PC-3 (cell line): ENCODE data around the gene EFCC1.

ENCODE experiments used
- EZH2 ChIP-seq: fragments of 300-600 bp; sonication (generic); IDR thresholded peaks from one replicate; pipeline ENCODE4 v1.6.1; 2017; ENCODE audit warnings: antibody characterized with exemption, mild to moderate bottlenecking, low read length; ENCODE audit not compliant: unreplicated experiment
- EZH2phosphoT487 ChIP-seq: fragments of 300-600 bp; sonication (generic); IDR thresholded peaks from 2 replicates; pipeline ENCODE4 v1.6.1; 2018; ENCODE audit warnings: mild to moderate bottlenecking, antibody characterized with exemption, low read length, borderline replicate concordance
- TF ChIP-seq, protein P1 (sequence below): fragments of 300-600 bp; sonication (generic); conservative IDR thresholded peaks from 2 replicates; pipeline ENCODE4 v1.5.1; 2017; ENCODE audit warnings: antibody characterized with exemption, low read depth, mild to moderate bottlenecking, low read length

DNA sequence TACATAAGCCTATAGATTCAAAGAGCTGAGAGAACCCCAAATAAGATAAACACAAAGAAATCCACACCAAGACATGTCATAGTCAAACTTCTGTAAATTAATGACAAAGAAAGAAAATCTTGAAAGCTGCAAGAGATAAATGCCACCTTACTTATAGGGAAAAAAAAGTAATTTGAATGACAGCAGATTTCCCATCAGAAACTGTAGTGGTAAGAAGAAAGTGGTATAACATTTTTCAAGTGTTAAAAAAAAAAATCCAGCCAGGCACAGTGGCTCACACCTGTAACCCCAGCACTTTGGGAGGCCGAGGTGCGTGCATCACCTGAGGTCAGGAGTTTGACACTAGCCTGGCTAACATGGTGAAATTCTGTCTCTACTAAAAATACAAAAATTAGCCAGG is 44.7 kb upstream of the EFCC1 start:
- TF ChIP-seq, protein P1, sequence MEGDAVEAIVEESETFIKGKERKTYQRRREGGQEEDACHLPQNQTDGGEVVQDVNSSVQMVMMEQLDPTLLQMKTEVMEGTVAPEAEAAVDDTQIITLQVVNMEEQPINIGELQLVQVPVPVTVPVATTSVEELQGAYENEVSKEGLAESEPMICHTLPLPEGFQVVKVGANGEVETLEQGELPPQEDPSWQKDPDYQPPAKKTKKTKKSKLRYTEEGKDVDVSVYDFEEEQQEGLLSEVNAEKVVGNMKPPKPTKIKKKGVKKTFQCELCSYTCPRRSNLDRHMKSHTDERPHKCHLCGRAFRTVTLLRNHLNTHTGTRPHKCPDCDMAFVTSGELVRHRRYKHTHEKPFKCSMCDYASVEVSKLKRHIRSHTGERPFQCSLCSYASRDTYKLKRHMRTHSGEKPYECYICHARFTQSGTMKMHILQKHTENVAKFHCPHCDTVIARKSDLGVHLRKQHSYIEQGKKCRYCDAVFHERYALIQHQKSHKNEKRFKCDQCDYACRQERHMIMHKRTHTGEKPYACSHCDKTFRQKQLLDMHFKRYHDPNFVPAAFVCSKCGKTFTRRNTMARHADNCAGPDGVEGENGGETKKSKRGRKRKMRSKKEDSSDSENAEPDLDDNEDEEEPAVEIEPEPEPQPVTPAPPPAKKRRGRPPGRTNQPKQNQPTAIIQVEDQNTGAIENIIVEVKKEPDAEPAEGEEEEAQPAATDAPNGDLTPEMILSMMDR = no peak
- TF ChIP-seq EZH2phosphoT487 = no peak
- TF ChIP-seq EZH2 = no peak
